Measurements from ENCODE around the gene DYSF.

DNA sequence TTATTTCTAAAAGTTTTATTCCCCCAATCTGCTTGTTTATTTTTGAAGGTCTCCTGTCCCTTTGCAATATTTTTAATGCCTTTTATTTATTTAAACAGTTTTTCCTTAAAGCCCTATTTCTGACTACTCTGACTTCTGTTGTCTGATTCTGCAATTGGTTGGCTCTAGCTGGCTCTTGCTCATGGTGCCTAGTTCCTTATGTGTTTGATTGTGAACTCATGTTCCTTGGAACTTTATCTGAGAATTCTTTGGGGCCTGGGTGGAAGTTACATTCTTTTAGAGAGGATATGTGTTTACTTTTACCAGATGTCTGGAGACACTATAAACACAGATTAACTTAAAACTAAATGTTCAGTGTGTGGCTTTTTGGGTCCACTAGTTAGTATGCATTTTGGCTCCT, 175.9 kb downstream of the DYSF start:
- TF ChIP-seq, protein P1, sequence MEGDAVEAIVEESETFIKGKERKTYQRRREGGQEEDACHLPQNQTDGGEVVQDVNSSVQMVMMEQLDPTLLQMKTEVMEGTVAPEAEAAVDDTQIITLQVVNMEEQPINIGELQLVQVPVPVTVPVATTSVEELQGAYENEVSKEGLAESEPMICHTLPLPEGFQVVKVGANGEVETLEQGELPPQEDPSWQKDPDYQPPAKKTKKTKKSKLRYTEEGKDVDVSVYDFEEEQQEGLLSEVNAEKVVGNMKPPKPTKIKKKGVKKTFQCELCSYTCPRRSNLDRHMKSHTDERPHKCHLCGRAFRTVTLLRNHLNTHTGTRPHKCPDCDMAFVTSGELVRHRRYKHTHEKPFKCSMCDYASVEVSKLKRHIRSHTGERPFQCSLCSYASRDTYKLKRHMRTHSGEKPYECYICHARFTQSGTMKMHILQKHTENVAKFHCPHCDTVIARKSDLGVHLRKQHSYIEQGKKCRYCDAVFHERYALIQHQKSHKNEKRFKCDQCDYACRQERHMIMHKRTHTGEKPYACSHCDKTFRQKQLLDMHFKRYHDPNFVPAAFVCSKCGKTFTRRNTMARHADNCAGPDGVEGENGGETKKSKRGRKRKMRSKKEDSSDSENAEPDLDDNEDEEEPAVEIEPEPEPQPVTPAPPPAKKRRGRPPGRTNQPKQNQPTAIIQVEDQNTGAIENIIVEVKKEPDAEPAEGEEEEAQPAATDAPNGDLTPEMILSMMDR (IDR thresholded peaks at IDR 0.05): no peak
- TF ChIP-seq POLR2A (IDR thresholded peaks at IDR 0.05): no peak
